Osteoblast (primary cell): Measurements from ENCODE around the gene RNF227. TPM values are rescaled to one million over a fixed set of nuclear protein-coding genes. Genes with fewer than 3 reads are reported as not detected.

Source experiments
- DNase-seq: peaks from one replicate; pipeline ENCODE4 v3.0.0; 2011; ENCODE audit warnings: low spot score, mixed read lengths; ENCODE audit not compliant: insufficient read length; ENCODE audit errors: missing footprints
- H2AFZ ChIP-seq: 2 replicates; pipeline ENCODE4 v1.6.0; 2011; ENCODE audit warnings: mild to moderate bottlenecking, low read length
- H3K27ac ChIP-seq: 2 replicates; pipeline ENCODE4 v1.5.1; 2011; ENCODE audit warnings: mild to moderate bottlenecking, low read depth, low read length, moderate library complexity
- H3K27me3 ChIP-seq: 2 replicates; pipeline ENCODE4 v1.6.0; 2012; ENCODE audit warnings: mild to moderate bottlenecking, control low read depth, inconsistent platforms, low read length, moderate library complexity; ENCODE audit not compliant: insufficient read depth
- H3K36me3 ChIP-seq: 2 replicates; pipeline ENCODE4 v1.5.1; 2011; ENCODE audit warnings: mild to moderate bottlenecking, low read length, control low read depth, moderate library complexity; ENCODE audit not compliant: insufficient read depth
- H3K4me1 ChIP-seq: 2 replicates; pipeline ENCODE4 v1.5.1; 2011; ENCODE audit warnings: mild to moderate bottlenecking, low read length, control low read depth, moderate library complexity; ENCODE audit not compliant: insufficient read depth
- H3K4me2 ChIP-seq: 2 replicates; pipeline ENCODE4 v1.6.0; 2011; ENCODE audit warnings: mild to moderate bottlenecking, low read length; ENCODE audit not compliant: insufficient read depth
- H3K4me3 ChIP-seq: fragments of 200-600 bp; sonication (generic); 3 replicates; pipeline ENCODE4 v1.5.1; 2012; ENCODE audit warnings: mild to moderate bottlenecking, low read length, inconsistent platforms; ENCODE audit not compliant: insufficient read depth
- H3K79me2 ChIP-seq: 2 replicates; pipeline ENCODE4 v1.6.0; 2012; ENCODE audit warnings: mild to moderate bottlenecking, low read length, control low read depth, inconsistent platforms; ENCODE audit not compliant: insufficient read depth
- H3K9me3 ChIP-seq: 2 replicates; pipeline ENCODE4 v1.5.1; 2011; ENCODE audit warnings: low read depth, low read length, control low read depth
- H4K20me1 ChIP-seq: 2 replicates; pipeline ENCODE4 v1.6.0; 2012; ENCODE audit warnings: mild to moderate bottlenecking, low read length, control low read depth; ENCODE audit not compliant: insufficient read depth
- total RNA-seq: library from RNA; depleted of rRNA; stranded (reverse); fragments of >200 nt; gene quantifications from 2 replicates; pipeline ENCODE4 v1.2.3, GENCODE V29; 2012
- TF ChIP-seq, protein P1 (sequence below): IDR thresholded peaks from 2 replicates; pipeline ENCODE4 v1.5.1; 2011; ENCODE audit warnings: mild to moderate bottlenecking, low read depth, low read length, moderate library complexity; ENCODE audit errors: extremely low read depth

Gene RNF227
- total RNA-seq, 1 donor, result 3.6 TPM

DNA sequence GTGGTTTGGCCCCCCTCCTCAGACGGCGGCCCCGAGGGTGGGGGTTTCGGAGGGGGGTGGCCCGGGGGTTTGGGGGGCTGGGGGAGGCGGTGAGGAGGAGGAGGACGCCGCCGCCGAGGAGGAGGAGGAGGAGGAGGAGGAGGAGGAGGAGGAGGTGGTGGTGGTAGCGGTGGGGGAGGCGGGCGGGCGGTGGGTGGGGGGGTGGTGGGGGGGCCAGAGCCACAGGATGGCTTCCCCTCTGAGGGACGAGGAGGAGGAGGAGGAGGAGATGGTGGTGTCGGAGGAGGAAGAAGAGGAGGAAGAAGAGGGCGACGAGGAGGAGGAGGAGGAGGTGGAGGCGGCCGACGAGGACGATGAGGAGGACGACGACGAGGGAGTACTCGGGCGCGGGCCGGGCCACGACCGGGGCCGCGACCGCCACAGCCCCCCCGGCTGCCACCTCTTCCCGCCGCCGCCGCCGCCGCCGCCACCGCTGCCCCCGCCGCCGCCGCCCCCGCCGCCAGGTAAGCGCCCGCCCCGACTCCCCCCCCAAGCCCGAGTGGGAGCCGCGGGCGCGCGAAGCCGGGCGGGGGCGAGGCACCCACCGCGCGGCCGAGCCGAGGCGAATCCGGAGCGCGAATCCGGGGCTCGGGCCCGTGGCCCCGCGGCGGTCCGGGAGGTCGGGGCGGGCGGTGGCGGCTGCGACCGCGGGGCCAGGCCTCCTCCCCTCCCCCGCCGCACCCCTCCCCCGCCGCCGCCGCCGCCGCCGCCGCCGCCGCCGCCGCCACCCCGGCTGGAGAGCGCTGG lies 31.3 kb downstream of the RNF227 start:
- H3K4me2 ChIP-seq, result peak overlapping the region; percentile 97
- peaks cover 18% of the 10 kb centered on the region for H4K20me1 ChIP-seq
- H3K4me3 ChIP-seq, result peak overlapping the region; percentile 95
- H3K79me2 ChIP-seq, result peaks cover 27% of the 10 kb centered on the region
- peaks cover 42% of the 10 kb centered on the region for H3K4me1 ChIP-seq
- TF ChIP-seq, protein P1, sequence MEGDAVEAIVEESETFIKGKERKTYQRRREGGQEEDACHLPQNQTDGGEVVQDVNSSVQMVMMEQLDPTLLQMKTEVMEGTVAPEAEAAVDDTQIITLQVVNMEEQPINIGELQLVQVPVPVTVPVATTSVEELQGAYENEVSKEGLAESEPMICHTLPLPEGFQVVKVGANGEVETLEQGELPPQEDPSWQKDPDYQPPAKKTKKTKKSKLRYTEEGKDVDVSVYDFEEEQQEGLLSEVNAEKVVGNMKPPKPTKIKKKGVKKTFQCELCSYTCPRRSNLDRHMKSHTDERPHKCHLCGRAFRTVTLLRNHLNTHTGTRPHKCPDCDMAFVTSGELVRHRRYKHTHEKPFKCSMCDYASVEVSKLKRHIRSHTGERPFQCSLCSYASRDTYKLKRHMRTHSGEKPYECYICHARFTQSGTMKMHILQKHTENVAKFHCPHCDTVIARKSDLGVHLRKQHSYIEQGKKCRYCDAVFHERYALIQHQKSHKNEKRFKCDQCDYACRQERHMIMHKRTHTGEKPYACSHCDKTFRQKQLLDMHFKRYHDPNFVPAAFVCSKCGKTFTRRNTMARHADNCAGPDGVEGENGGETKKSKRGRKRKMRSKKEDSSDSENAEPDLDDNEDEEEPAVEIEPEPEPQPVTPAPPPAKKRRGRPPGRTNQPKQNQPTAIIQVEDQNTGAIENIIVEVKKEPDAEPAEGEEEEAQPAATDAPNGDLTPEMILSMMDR, result no peak
- H3K36me3 ChIP-seq, result peaks cover 28% of the 10 kb centered on the region
- no peak overlapping the region for H2AFZ ChIP-seq
- DNase-seq, result peak; percentile 90
- no peaks in the 10 kb centered on the region for H3K9me3 ChIP-seq
- no peaks in the 10 kb centered on the region for H3K27me3 ChIP-seq
- H3K27ac ChIP-seq, result no peak overlapping the region

DNA sequence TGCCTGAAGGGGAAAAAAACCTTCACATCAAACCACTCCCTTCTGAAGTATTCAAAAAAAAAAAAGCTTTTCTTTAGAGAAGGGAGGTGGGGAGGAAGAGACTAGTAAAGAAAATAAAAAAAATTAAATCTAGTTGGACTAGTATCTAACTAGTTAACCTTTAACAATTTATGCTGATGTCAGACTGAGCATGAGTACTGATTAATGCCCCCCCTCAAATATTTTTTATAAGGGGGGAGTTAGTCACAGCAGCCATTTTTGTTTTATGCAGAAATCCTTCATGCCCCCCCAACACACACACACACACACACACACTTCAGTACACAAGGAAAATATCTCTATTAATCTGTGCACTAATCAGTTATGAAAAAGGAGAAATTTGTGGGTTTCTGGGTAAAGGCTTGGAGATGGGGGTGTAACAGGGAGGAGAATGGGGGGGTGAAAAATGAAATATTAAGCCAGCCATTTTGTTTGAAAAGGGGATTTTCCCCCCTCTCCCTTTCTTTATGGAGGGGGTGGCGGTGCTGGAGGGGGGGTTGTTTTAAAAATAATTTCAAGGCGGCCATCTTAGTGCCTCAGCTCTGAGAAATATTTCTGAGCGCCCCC lies 32.2 kb downstream of the RNF227 start:
- peaks cover 33% of the 10 kb centered on the region for H3K36me3 ChIP-seq
- H3K9me3 ChIP-seq, result no peaks in the 10 kb centered on the region
- no peaks in the 10 kb centered on the region for H3K27me3 ChIP-seq
- peak overlapping the region; percentile 64 for H3K4me3 ChIP-seq
- DNase-seq, result peak; percentile 88
- peak overlapping the region; percentile 90 for H3K4me2 ChIP-seq
- peak overlapping the region; percentile 62 for H2AFZ ChIP-seq
- H3K79me2 ChIP-seq, result peaks cover 18% of the 10 kb centered on the region
- H3K4me1 ChIP-seq, result peaks cover 33% of the 10 kb centered on the region
- TF ChIP-seq, protein P1, result no peak
- H3K27ac ChIP-seq, result peak overlapping the region; percentile 68
- peaks cover 9% of the 10 kb centered on the region for H4K20me1 ChIP-seq

GRCh38 chr17:7882629-7883028 lies 33.5 kb downstream of the RNF227 start:
- no peak for DNase-seq

GRCh38 chr17:7882068-7882467 lies 34.0 kb downstream of the RNF227 start:
- Histone ChIP-seq H3K36me3 (peaks cover 38% of the 10 kb centered on the region), H3K27me3 (no peaks in the 10 kb centered on the region), H3K4me3 (no peak overlapping the region), H3K4me1 (peaks cover 18% of the 10 kb centered on the region), H3K79me2 (peaks cover 9% of the 10 kb centered on the region), H4K20me1 (no peaks in the 10 kb centered on the region), H3K4me2 (no peak overlapping the region), H2AFZ (no peak overlapping the region), H3K9me3 (no peaks in the 10 kb centered on the region), H3K27ac (no peak overlapping the region)
- TF ChIP-seq, protein P1, result no peak
- DNase-seq, result no peak

More at GRCh38 chr17:7882629-7883028, 33.5 kb downstream of the RNF227 start:
- Histone ChIP-seq H3K27me3 (no peaks in the 10 kb centered on the region), H3K36me3 (peaks cover 38% of the 10 kb centered on the region), H3K4me1 (peaks cover 21% of the 10 kb centered on the region), H4K20me1 (no peaks in the 10 kb centered on the region), H3K4me3 (no peak overlapping the region), H2AFZ (no peak overlapping the region), H3K4me2 (no peak overlapping the region), H3K79me2 (peaks cover 9% of the 10 kb centered on the region), H3K27ac (peak overlapping the region; percentile 68), H3K9me3 (no peaks in the 10 kb centered on the region)
- TF ChIP-seq, protein P1, result no peak
